Endothelial cell of umbilical vein (primary cell): ENCODE results near the gene SWSAP1. TPM values are rescaled to one million over a fixed set of nuclear protein-coding genes. Genes with fewer than 3 reads are reported as not detected.

Source experiments
- BruUV-seq: library from RNA; stranded (reverse); fragments of 400-500 nt; replicated peaks from 2 replicates; lab custom pipeline; 2021; lab: Mats Ljungman, UMichigan
- CTCF ChIA-PET: fragments of 300-600, 350-600 bp; sonication (Branson Sonifier 250); formaldehyde crosslinking; loops from one replicate; lab custom pipeline; 2021; ENCODE audit warnings: antibody characterized with exemption, inconsistent platforms; lab: Charles Lee
- POLR2A ChIA-PET: fragments of 300-600, 350-600 bp; sonication (Branson Sonifier 250); formaldehyde crosslinking; loops from one replicate; lab custom pipeline; 2021; ENCODE audit warnings: antibody characterized with exemption, inconsistent platforms; lab: Charles Lee
- DNase-seq: peaks from one replicate; pipeline ENCODE4 v3.0.0-alpha.2; 2011; ENCODE audit warnings: low read depth, low spot score
- FAIRE-seq: peaks from 2 replicates; lab custom pipeline; 2011; peaks lifted over from hg19 to GRCh38; lab: Jason Lieb, UNC
- H2AFZ ChIP-seq: 2 replicates; pipeline ENCODE4 v1.6.0; 2012; ENCODE audit warnings: low read depth, low read length, control low read depth, inconsistent platforms
- H3K27ac ChIP-seq: 2 replicates; pipeline ENCODE4 v1.5.1; 2011; ENCODE audit warnings: low read depth, mild to moderate bottlenecking, control low read depth, low read length, moderate library complexity; ENCODE audit not compliant: insufficient read depth
- H3K27me3 ChIP-seq, 2 experiments: 2 replicates each; pipeline versions ENCODE4 v1.6.0 to v1.6.1; 2011; ENCODE audit warnings: low read length in 2 of 2, mixed read lengths in 1 of 2; ENCODE audit not compliant: control insufficient read depth in 2 of 2, insufficient read depth in 2 of 2
- H3K36me3 ChIP-seq, 2 experiments: 2 replicates in 1 of 2; 3 replicates in 1 of 2; pipeline ENCODE4 v1.5.1; 2011; ENCODE audit warnings: low read length in 2 of 2, mild to moderate bottlenecking in 1 of 2, moderate library complexity in 1 of 2; ENCODE audit not compliant: control insufficient read depth in 2 of 2, insufficient read depth in 2 of 2; ENCODE audit errors: extremely low read depth in 1 of 2
- H3K4me1 ChIP-seq: 3 replicates; pipeline ENCODE4 v1.5.1; 2011; ENCODE audit warnings: mild to moderate bottlenecking, low read length; ENCODE audit not compliant: control insufficient read depth, insufficient read depth; ENCODE audit errors: extremely low read depth
- H3K4me2 ChIP-seq: 2 replicates; pipeline ENCODE4 v1.6.1; 2011; ENCODE audit warnings: low read length, control low read depth, mixed read lengths; ENCODE audit not compliant: insufficient read depth
- H3K4me3 ChIP-seq, 3 experiments: fragments of 200-600 bp in 1 of 3; sonication (generic), shearing (Covaris generic) in 1 of 3; replicated peaks in 1 of 3; 2 replicates each; pipeline ENCODE4 v1.5.1; 2011 to 2016; ENCODE audit warnings: control low read depth in 3 of 3, low read length in 3 of 3, mild to moderate bottlenecking in 2 of 3, inconsistent platforms in 1 of 3, low read depth in 1 of 3, moderate library complexity in 1 of 3; ENCODE audit not compliant: insufficient read depth in 1 of 3
- H3K79me2 ChIP-seq: 2 replicates; pipeline ENCODE4 v1.6.0; 2012; ENCODE audit warnings: low read length, inconsistent platforms; ENCODE audit not compliant: control insufficient read depth, insufficient read depth
- H3K9ac ChIP-seq: replicated peaks from 2 replicates; pipeline ENCODE3; 2011; ENCODE audit warnings: low read length, control low read depth; ENCODE audit not compliant: insufficient read depth; ENCODE audit errors: extremely low read depth
- H3K9me1 ChIP-seq: replicated peaks from 3 replicates; pipeline ENCODE4 v1.6.0; 2011; ENCODE audit warnings: mild to moderate bottlenecking, low read length; ENCODE audit not compliant: control insufficient read depth, insufficient read depth; ENCODE audit errors: extremely low read depth
- H3K9me3 ChIP-seq: replicated peaks from 2 replicates; pipeline ENCODE4 v1.5.1; 2012; ENCODE audit warnings: low read length, inconsistent platforms; ENCODE audit not compliant: control insufficient read depth, insufficient read depth
- H4K20me1 ChIP-seq: replicated peaks from 2 replicates; pipeline ENCODE3; 2011; ENCODE audit warnings: mild to moderate bottlenecking, low read length; ENCODE audit not compliant: control insufficient read depth, insufficient read depth; ENCODE audit errors: extremely low read depth
- EZH2 ChIP-seq: IDR thresholded peaks from 2 replicates; pipeline ENCODE4 v1.6.1; 2012; ENCODE audit warnings: borderline replicate concordance, low read depth, mild to moderate bottlenecking, moderate library complexity, low read length, inconsistent platforms; ENCODE audit not compliant: severe bottlenecking
- GATA2 ChIP-seq: IDR thresholded peaks from 2 replicates; pipeline ENCODE4 v1.7.0; 2011; ENCODE audit warnings: low read depth, mild to moderate bottlenecking, moderate library complexity, mixed read lengths, low read length; ENCODE audit not compliant: insufficient read length, insufficient read depth
- MYC ChIP-seq: IDR thresholded peaks from one replicate; pipeline ENCODE4 v1.6.1; 2011; ENCODE audit warnings: mild to moderate bottlenecking, low read depth, low read length
- dilution Hi-C: fragments of 300-500 bp; cut with MboI; formaldehyde crosslinking; loops from one replicate; pipeline ENCODE4 v1.15.0; 2019; ENCODE audit warnings: low sequenced_read_pairs; ENCODE audit not compliant: extremely low pct_ligation_motif_present
- intact Hi-C: fragments of 100-400 bp; cut with micrococcal nuclease; formaldehyde crosslinking; loops from one replicate; pipeline ENCODE4 v1.10.0; 2022
- polyA plus RNA-seq, 4 experiments: library from polyadenylated mRNA; depleted of rRNA in 3 of 4; stranded (reverse) in 3 of 4; unstranded in 1 of 4; fragments of >200 nt; gene quantifications; 2 replicates each; pipeline versions ENCODE4 v1.2.1 to v1.2.3, GENCODE V29; 2011 to 2012; ENCODE audit warnings: missing spikeins in 1 of 4
- total RNA-seq: library from RNA; stranded (reverse); gene quantifications from 2 replicates; pipeline ENCODE4 v1.2.3, GENCODE V29; 2021
- TF ChIP-seq, protein P1 (sequence below), 2 donors: IDR thresholded peaks; 1 replicate in 1 of 2; 2 replicates in 1 of 2; pipeline ENCODE4 v1.5.1; 2011; ENCODE audit warnings: low read length in 2 of 2, mild to moderate bottlenecking in 2 of 2, moderate library complexity in 2 of 2, control low read depth in 1 of 2, inconsistent platforms in 1 of 2, low read depth in 1 of 2; ENCODE audit not compliant: insufficient read depth in 1 of 2; ENCODE audit errors: extremely low read depth in 1 of 2

The SWSAP1 gene
- total and polyA plus RNA-seq, 2 donors (not counting 3 experiments of a cell fraction or from before 2014, with no cell fraction given) = 3.7 to 4.4 TPM

DNA sequence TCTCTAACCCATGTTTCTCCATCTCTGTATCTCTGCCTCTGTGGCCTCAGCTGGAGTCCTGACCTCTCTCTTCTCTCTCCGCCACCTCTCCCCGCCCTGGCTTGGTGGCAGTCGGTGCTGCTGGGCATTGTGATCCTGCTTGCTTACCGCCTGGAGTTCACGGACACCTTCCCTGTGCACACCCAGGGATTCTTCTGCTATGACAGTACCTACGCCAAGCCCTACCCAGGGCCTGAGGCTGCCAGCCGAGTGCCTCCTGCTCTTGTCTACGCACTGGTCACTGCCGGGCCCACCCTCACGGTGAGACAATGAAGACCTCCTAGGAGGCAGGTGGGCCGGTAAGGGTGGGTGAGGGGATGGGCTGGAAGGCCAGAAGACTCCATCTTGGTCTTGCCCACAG is 15.0 kb upstream of the SWSAP1 start:
- H3K4me3 ChIP-seq = no peak overlapping the region
- no peak overlapping the region for H3K4me2 ChIP-seq
- H3K36me3 ChIP-seq = peaks cover 0 to 11% of the 10 kb centered on the region in 2 experiments
- intact Hi-C loops (no loop called here), dilution Hi-C loops (no loop called here)
- DNase-seq (no peak), FAIRE-seq (no peak)
- no peaks in the 10 kb centered on the region for H3K9me3 ChIP-seq
- H4K20me1 ChIP-seq = no peaks in the 10 kb centered on the region
- no peaks in the 10 kb centered on the region for H3K9me1 ChIP-seq
- CTCF ChIA-PET = interaction anchor here (1.2 kb wide), 1 partner anchor 21 kb away, joined by 3 read pairs; no protein-coding TSS in a partner anchor
- H3K4me1 ChIP-seq = no peaks in the 10 kb centered on the region
- H3K27me3 ChIP-seq = no peaks in the 10 kb centered on the region
- H2AFZ ChIP-seq = no peak overlapping the region
- POLR2A ChIA-PET = no interaction called here
- TF ChIP-seq MYC = no peak
- TF ChIP-seq, protein P1, sequence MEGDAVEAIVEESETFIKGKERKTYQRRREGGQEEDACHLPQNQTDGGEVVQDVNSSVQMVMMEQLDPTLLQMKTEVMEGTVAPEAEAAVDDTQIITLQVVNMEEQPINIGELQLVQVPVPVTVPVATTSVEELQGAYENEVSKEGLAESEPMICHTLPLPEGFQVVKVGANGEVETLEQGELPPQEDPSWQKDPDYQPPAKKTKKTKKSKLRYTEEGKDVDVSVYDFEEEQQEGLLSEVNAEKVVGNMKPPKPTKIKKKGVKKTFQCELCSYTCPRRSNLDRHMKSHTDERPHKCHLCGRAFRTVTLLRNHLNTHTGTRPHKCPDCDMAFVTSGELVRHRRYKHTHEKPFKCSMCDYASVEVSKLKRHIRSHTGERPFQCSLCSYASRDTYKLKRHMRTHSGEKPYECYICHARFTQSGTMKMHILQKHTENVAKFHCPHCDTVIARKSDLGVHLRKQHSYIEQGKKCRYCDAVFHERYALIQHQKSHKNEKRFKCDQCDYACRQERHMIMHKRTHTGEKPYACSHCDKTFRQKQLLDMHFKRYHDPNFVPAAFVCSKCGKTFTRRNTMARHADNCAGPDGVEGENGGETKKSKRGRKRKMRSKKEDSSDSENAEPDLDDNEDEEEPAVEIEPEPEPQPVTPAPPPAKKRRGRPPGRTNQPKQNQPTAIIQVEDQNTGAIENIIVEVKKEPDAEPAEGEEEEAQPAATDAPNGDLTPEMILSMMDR (IDR thresholded peaks at IDR 0.05; ENCODE audit: extremely low read depth in 1 of 2, insufficient read depth in 1 of 2, low read depth in 1 of 2, low read length in 2 of 2) = no peak
- H3K27ac ChIP-seq = no peak overlapping the region
- H3K9ac ChIP-seq = no peak overlapping the region
- no peaks in the 10 kb centered on the region for H3K79me2 ChIP-seq
- no TSS peak for BruUV-seq

DNA sequence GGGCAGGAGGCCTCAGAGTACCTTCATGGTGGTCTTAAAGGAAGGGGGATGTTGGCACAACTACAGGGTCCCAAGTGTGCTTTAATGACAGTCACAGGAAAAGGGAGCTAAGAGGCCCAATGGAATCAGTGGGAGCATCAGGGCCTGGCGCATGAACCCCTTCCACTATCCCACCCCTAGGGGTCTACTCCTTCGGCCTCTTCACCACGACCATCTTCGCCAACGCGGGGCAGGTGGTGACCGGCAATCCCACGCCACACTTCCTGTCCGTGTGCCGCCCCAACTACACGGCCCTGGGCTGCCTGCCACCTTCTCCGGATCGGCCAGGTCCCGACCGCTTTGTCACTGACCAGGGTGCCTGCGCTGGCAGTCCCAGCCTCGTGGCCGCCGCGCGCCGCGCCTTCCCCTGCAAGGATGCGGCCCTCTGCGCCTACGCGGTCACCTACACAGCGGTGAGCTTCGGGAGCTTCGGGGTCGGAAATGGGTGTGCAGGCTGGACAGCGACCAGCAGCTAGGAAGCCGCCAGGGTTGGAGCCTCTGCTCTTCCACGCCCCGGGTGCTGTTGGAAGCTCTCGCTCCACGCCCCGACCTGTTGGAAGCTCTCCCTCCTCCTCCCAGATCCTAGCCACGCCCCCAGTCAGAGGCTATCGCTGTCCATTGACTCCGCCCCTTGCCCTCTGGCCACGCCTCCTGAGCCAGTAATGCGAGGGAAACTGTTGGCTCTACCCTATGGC is 13.3 kb upstream of the SWSAP1 start:
- no peak overlapping the region for H3K27ac ChIP-seq
- intact Hi-C loops = no loop called here
- H3K36me3 ChIP-seq = peaks cover 0 to 11% of the 10 kb centered on the region in 2 experiments
- H3K79me2 ChIP-seq = no peaks in the 10 kb centered on the region
- dilution Hi-C loops = no loop called here
- POLR2A ChIA-PET = no interaction called here
- no peak overlapping the region for H3K9ac ChIP-seq
- no peak overlapping the region for H3K4me3 ChIP-seq
- no peaks in the 10 kb centered on the region for H3K9me1 ChIP-seq
- CTCF ChIA-PET = interaction anchor here (1.0 to 1.4 kb wide), 2 partner anchors 12 to 16 kb away, joined by 3 to 4 read pairs; no protein-coding TSS in a partner anchor
- no peaks in the 10 kb centered on the region for H3K9me3 ChIP-seq
- no peaks in the 10 kb centered on the region for H3K4me1 ChIP-seq
- no peak overlapping the region for H2AFZ ChIP-seq
- TF ChIP-seq GATA2 (no peak), EZH2 (no peak)
- FAIRE-seq (no peak), DNase-seq (no peak)
- no peaks in the 10 kb centered on the region for H4K20me1 ChIP-seq
- no peak overlapping the region for H3K4me2 ChIP-seq
- BruUV-seq = no TSS peak
- H3K27me3 ChIP-seq = no peaks in the 10 kb centered on the region
